ENCODE measurements around the gene ZNF462.

GRCh38 chr9:106958955-106959657 lies 96.1 kb downstream of the ZNF462 start:
- TF ChIP-seq CTCF (IDR thresholded peaks at IDR 0.05; ENCODE audit: low read depth, low read length) = no peak
- TF ChIP-seq EZH2phosphoT487 (IDR thresholded peaks at IDR 0.05; ENCODE audit: low read depth) = no peak
